Loucy (cell line): ENCODE results near the gene MAMLD1.

Experiments
- H2AFZ ChIP-seq: fragments of 200-600 bp; sonication (generic); 2 replicates; pipeline ENCODE4 v1.6.0; 2016; ENCODE audit warnings: antibody characterized with exemption, mild to moderate bottlenecking, low read length, moderate library complexity
- H3F3A ChIP-seq: fragments of 200-600 bp; 2 replicates; pipeline ENCODE4 v1.6.0; 2016; ENCODE audit warnings: antibody characterized with exemption, low read depth, mild to moderate bottlenecking
- H3K27me3 ChIP-seq: fragments of 200-600 bp; sonication (generic); 2 replicates; pipeline ENCODE4 v1.6.1; 2014; ENCODE audit warnings: low read length, mild to moderate bottlenecking; ENCODE audit not compliant: insufficient read depth, poor library complexity, severe bottlenecking
- H3K36me3 ChIP-seq: fragments of 200-600 bp; sonication (generic); 2 replicates; pipeline ENCODE4 v1.6.1; 2016; ENCODE audit warnings: low read length; ENCODE audit not compliant: insufficient read depth
- H3K4me1 ChIP-seq: fragments of 200-600 bp; sonication (generic); 2 replicates; pipeline ENCODE4 v1.5.1; 2014; ENCODE audit warnings: low read length, mild to moderate bottlenecking; ENCODE audit not compliant: insufficient read depth, poor library complexity, severe bottlenecking
- H3K4me2 ChIP-seq: fragments of 200-600 bp; sonication (generic); 2 replicates; pipeline ENCODE4 v1.6.0; 2014; ENCODE audit warnings: antibody characterized with exemption, low read length, low read depth, mild to moderate bottlenecking; ENCODE audit not compliant: poor library complexity, severe bottlenecking
- H3K4me3 ChIP-seq: fragments of 200-600 bp; sonication (generic); 2 replicates; pipeline ENCODE4 v1.5.1; 2014; ENCODE audit warnings: low read length, mild to moderate bottlenecking, mixed read lengths; ENCODE audit not compliant: poor library complexity, severe bottlenecking
- H3K79me2 ChIP-seq: fragments of 200-600 bp; sonication (generic); 2 replicates; pipeline ENCODE4 v1.6.1; 2014; ENCODE audit warnings: low read length; ENCODE audit not compliant: insufficient read depth
- H3K9ac ChIP-seq: fragments of 200-600 bp; sonication (generic); 2 replicates; pipeline ENCODE4 v1.6.0; 2014; ENCODE audit warnings: mild to moderate bottlenecking, low read depth, low read length, moderate library complexity; ENCODE audit not compliant: poor library complexity, severe bottlenecking
- H3K9me2 ChIP-seq: fragments of 200-600 bp; sonication (generic); replicated peaks from 2 replicates; pipeline ENCODE4 v1.6.1; 2016; ENCODE audit warnings: low read depth, low read length, mixed read lengths
- H3K9me3 ChIP-seq: fragments of 200-600 bp; sonication (generic); 2 replicates; pipeline ENCODE4 v1.6.1; 2014; ENCODE audit warnings: mild to moderate bottlenecking, antibody characterized with exemption, low read length, low read depth; ENCODE audit not compliant: insufficient read depth
- H4K20me1 ChIP-seq: fragments of 200-600 bp; sonication (generic); 2 replicates; pipeline ENCODE4 v1.6.0; 2014; ENCODE audit warnings: antibody characterized with exemption, low read length, mild to moderate bottlenecking; ENCODE audit not compliant: insufficient read depth, poor library complexity, severe bottlenecking
- EZH2phosphoT487 ChIP-seq: fragments of 200-600 bp; IDR thresholded peaks from 2 replicates; pipeline ENCODE4 v1.6.1; 2018; ENCODE audit warnings: antibody characterized with exemption, mild to moderate bottlenecking, moderate library complexity, borderline replicate concordance
- TF ChIP-seq, protein P1 (sequence below): fragments of 200-600 bp; sonication (generic); conservative IDR thresholded peaks from 2 replicates; pipeline ENCODE4 v1.5.1; 2014; ENCODE audit warnings: mild to moderate bottlenecking, antibody characterized with exemption, low read length

The MAMLD1 gene

DNA sequence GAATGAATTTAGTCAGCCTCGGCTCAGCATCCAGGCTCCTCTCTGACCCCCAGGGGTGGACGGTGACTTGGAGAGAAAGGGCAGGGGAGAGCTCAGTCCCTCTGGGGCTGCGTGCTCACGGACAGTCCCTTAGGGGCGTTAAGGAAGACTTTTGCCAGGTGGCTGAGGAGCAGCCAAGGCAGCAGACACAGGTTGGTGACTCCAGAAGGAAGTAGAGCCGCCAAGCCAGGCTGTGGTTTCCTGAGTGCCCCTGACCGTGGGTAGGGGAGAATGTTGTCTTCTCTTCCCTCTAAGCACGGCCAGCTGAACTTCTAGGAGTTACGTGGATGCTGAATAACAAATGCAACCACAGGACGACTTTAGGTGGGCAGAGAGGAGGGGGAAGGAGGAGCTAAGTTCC lies 114.3 kb downstream of the MAMLD1 start:
- Histone ChIP-seq H3K4me2 (no peak overlapping the region), H3K9me2 (no peaks in the 10 kb centered on the region), H3K36me3 (no peaks in the 10 kb centered on the region), H3K4me1 (peaks cover 12% of the 10 kb centered on the region), H4K20me1 (no peaks in the 10 kb centered on the region), H3K9me3 (no peaks in the 10 kb centered on the region), H2AFZ (no peak overlapping the region), H3F3A (no peaks in the 10 kb centered on the region), H3K9ac (no peak overlapping the region), H3K27me3 (no peaks in the 10 kb centered on the region), H3K79me2 (no peaks in the 10 kb centered on the region), H3K4me3 (no peak overlapping the region)
- no peak for TF ChIP-seq EZH2phosphoT487
- TF ChIP-seq, protein P1, sequence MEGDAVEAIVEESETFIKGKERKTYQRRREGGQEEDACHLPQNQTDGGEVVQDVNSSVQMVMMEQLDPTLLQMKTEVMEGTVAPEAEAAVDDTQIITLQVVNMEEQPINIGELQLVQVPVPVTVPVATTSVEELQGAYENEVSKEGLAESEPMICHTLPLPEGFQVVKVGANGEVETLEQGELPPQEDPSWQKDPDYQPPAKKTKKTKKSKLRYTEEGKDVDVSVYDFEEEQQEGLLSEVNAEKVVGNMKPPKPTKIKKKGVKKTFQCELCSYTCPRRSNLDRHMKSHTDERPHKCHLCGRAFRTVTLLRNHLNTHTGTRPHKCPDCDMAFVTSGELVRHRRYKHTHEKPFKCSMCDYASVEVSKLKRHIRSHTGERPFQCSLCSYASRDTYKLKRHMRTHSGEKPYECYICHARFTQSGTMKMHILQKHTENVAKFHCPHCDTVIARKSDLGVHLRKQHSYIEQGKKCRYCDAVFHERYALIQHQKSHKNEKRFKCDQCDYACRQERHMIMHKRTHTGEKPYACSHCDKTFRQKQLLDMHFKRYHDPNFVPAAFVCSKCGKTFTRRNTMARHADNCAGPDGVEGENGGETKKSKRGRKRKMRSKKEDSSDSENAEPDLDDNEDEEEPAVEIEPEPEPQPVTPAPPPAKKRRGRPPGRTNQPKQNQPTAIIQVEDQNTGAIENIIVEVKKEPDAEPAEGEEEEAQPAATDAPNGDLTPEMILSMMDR, result no peak

DNA sequence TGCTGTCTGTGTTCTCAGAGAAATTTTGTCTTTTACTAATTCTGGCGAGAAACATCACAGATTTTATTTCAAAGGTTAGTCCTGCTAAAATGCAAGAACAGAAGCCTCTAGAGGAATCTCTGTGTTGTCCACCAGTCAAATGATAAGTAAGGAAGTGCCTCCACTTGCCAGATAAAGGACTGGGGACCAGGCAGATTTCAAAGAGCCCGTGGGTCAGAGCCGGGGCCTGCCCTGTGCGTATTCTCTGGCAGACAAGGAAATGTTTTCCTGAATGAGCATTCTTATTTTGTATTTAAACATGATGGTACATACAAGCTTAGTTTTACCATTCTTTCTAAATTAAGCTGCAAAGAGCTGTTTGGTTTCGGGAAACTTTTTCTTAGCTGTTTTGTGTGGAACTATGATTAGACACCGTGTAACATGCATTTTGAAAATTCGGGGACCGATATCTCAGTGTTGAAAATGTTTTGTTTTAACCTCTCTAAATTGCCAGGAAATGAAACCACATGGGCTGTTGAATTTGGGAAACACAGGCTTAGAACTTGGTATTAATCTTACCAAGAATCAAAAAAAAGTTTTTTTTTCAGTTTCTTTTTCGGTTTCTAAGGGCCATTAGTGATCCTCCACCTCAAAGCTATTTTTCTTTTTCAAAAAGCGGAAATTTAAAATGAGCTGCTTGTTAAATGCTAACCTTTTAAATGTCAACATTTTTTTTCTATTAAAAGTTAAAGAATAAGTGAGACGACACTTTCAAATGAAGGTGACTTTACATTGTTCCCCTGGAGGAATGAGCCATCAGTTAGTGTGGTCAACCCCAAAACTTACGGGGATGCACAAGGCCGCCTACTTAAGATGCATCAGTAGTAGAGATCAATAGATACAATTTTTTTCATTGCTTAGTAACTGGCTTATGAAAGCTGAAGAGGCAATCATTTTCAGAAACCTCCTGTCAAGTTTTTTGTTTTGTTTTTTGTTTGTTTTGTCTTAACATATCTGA lies 115.7 kb downstream of the MAMLD1 start:
- no peaks in the 10 kb centered on the region for H3K36me3 ChIP-seq
- no peaks in the 10 kb centered on the region for H3K9me3 ChIP-seq

DNA sequence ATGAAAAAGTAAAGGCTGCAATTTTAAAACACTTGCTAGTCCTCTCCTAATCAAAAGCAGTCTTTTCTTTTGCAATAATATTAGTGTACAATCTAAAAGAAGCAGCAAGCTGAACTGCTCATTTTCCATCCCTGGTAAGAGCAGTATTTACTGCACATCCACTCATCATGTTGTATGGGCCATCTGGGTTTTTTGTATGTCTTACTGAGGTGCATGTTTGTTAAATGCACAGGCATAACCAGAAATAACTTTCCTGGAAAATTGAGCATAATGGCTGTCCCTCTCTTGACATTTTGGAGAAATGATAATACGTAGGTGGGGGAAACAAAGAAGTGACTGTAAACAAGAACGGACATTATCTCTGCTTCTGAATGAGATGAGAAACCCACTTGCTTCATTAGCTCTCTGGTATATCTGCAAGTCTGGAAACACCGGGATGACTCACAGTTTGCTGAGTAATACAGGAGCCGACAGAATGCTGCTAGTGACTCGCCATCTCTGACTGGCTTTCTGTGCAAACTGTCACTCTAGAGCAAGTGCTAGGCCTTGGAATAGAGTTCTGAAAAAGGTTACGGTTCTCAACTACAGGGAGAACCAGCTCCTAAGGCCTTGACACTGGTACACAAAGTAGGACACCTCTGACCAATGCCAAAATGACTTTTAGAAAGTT lies 119.6 kb downstream of the MAMLD1 start:
- H3F3A ChIP-seq, result no peaks in the 10 kb centered on the region
- TF ChIP-seq, protein P1, result no peak
- no peak for TF ChIP-seq EZH2phosphoT487
- no peak overlapping the region for H3K4me2 ChIP-seq
- H3K9me2 ChIP-seq, result no peaks in the 10 kb centered on the region
- no peak overlapping the region for H3K9ac ChIP-seq
- no peaks in the 10 kb centered on the region for H3K27me3 ChIP-seq
- H3K79me2 ChIP-seq, result no peaks in the 10 kb centered on the region
- H2AFZ ChIP-seq, result no peak overlapping the region
- no peaks in the 10 kb centered on the region for H4K20me1 ChIP-seq
- H3K4me1 ChIP-seq, result peaks cover 9% of the 10 kb centered on the region
- H3K4me3 ChIP-seq, result no peak overlapping the region
- no peaks in the 10 kb centered on the region for H3K36me3 ChIP-seq
- no peaks in the 10 kb centered on the region for H3K9me3 ChIP-seq

More for the DNA sequence above, 115.7 kb downstream of the MAMLD1 start:
- H3K4me3 ChIP-seq, result no peak overlapping the region
- H3K9me2 ChIP-seq, result no peaks in the 10 kb centered on the region
- no peaks in the 10 kb centered on the region for H4K20me1 ChIP-seq
- no peak overlapping the region for H2AFZ ChIP-seq
- no peaks in the 10 kb centered on the region for H3F3A ChIP-seq
- TF ChIP-seq, protein P1, result no peak
- no peak for TF ChIP-seq EZH2phosphoT487
- H3K79me2 ChIP-seq, result no peaks in the 10 kb centered on the region
- peaks cover 12% of the 10 kb centered on the region for H3K4me1 ChIP-seq
- H3K27me3 ChIP-seq, result no peaks in the 10 kb centered on the region
- H3K4me2 ChIP-seq, result no peak overlapping the region
- no peak overlapping the region for H3K9ac ChIP-seq
